D721Med (cell line): ENCODE results near the gene HSF5.

Source experiments
- DNase-seq: peaks from one replicate; pipeline ENCODE4 v3.0.0; 2011; ENCODE audit warnings: low spot score; ENCODE audit not compliant: insufficient read length
- FAIRE-seq: peaks from 2 replicates; lab custom pipeline; 2011; peaks lifted over from hg19 to GRCh38; lab: Jason Lieb, UNC
- TF ChIP-seq, protein P1 (sequence below): IDR thresholded peaks from 2 replicates; pipeline ENCODE4 v1.5.1; 2012; ENCODE audit warnings: mild to moderate bottlenecking, control low read depth; ENCODE audit not compliant: insufficient read depth; ENCODE audit errors: missing control alignments

HSF5 gene

DNA sequence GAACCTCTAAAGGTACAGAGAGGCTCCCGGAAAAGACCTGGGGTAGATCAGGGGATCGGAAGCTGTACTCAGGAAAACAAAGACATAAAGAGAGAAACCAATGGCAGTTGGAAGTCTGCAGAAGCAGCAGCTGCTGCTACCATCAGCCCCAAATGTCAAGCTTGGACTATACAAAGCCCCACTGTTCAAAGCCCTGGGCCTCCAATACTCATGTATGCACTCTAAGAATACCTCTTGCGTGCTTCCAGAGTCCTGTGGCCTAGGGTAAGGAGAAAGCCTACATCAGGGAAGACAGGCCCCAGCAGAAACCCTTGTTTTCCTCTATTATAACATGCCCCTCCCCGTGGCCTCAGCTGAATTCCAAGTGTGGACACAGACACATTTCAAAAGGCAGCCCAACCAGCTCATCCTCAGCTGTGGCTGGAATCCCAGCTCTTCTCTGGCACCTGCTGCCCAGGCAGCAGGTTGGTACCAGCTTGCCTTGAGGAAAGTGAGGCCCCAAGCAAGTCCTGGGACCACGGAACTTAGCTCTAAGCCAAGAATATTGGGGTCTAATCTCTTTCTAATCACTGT, 45.5 kb upstream of the HSF5 start:
- TF ChIP-seq, protein P1, sequence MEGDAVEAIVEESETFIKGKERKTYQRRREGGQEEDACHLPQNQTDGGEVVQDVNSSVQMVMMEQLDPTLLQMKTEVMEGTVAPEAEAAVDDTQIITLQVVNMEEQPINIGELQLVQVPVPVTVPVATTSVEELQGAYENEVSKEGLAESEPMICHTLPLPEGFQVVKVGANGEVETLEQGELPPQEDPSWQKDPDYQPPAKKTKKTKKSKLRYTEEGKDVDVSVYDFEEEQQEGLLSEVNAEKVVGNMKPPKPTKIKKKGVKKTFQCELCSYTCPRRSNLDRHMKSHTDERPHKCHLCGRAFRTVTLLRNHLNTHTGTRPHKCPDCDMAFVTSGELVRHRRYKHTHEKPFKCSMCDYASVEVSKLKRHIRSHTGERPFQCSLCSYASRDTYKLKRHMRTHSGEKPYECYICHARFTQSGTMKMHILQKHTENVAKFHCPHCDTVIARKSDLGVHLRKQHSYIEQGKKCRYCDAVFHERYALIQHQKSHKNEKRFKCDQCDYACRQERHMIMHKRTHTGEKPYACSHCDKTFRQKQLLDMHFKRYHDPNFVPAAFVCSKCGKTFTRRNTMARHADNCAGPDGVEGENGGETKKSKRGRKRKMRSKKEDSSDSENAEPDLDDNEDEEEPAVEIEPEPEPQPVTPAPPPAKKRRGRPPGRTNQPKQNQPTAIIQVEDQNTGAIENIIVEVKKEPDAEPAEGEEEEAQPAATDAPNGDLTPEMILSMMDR: no peak
- DNase-seq (no peak), FAIRE-seq (no peak)

DNA sequence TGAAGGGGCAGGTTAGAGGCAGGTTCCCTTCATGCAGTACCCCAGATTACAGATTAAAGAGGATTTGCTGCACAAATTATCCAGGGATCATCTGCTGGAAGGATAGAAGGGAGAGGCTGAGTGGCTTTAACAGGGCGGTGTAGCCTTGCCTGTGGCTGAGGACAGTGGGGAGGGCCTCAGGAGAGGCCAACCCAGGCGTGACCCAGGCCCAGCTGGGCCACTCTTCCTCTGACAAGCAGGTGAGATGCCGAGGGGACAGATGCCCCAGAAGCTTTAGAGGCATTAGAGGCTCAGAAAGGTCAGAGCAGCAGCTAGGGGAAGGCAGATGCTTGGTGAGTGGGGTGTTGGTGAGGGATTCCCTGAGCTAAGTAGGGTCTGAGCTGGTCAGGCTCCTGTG, 44.3 kb upstream of the HSF5 start:
- TF ChIP-seq, protein P1: no peak
- DNase-seq (peak; percentile 73), FAIRE-seq (peak; percentile 56)

- TF ChIP-seq, protein P1: no peak
- FAIRE-seq (no peak), DNase-seq (peak; percentile 51)
These were observed 43.7 kb upstream of the HSF5 start for GRCh38 chr17:58531661-58532554.

DNA sequence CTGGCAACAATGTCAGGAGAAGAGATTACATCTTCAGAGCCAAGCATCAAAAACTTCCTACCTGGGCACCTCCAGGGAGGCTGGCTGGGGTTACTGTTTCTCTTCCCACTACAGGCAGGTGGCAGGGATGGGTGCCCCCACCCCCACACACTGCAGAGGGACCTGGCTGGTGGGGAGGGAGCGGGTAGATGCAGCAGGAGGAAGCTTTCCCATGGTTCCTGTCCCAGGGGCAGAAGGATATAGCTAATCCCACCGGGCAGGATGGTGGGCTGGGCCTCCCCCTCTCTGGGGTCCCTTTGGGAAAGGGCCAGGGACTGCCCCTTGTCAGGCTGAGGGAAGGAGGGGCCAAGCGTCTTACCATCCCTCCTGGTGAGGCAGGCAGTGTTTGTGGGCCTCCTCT, 42.9 kb upstream of the HSF5 start:
- DNase-seq (no peak), FAIRE-seq (no peak)
- TF ChIP-seq, protein P1: no peak

GRCh38 chr17:58530655-58531054, 42.4 kb upstream of the HSF5 start:
- TF ChIP-seq, protein P1: no peak
- no peak for FAIRE-seq

DNA sequence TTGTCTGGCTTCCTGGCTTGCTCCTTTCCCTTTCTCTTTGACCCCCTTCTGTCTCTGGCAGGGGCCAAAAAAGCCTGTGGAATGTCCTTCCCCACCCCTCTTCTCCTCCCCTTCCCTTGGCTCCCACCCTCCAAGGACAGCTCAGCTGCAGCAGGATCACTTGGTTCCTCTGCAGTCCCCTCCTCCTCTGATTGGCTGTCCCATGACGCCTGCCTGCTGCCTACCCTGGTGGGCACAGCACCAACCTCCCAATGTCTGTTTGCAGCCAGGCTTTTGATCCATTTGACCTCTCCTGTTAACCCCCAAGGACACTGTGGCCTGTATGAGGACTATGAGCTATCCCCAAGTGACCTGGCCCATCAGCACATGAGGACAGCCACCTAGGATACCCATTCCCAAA, 41.1 kb upstream of the HSF5 start:
- FAIRE-seq: no peak
- DNase-seq: no peak
- TF ChIP-seq, protein P1: no peak

More at GRCh38 chr17:58530655-58531054, 42.4 kb upstream of the HSF5 start:
- DNase-seq: no peak

DNA sequence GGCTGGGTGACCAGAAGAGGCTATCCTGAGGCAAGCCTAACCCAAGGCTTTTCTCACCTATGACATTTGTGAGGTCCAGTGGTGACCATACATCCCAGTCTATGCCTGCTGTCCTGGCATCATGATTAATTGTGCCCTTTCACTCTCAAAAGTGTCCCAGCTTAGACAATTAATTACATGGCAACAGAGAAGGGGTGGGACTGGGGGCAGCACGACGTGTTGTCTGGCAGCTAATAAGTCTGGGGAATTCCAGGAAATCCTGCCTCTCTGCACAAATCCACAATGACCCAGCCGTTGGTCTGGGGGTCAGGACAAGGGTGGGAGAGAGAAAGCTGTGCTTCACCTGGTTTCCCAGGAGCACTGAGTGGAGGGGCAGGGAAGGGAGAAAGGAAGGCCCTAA, 40.2 kb upstream of the HSF5 start:
- no peak for FAIRE-seq
- DNase-seq: no peak
- TF ChIP-seq, protein P1: no peak
